ENCODE measurements around the gene PAX7.
"Not testable (repeated sequence)": the region's sequence is repeated elsewhere in the genome, so short reads cannot be mapped to it uniquely, and the experiment has no call there.

Gene PAX7

DNA sequence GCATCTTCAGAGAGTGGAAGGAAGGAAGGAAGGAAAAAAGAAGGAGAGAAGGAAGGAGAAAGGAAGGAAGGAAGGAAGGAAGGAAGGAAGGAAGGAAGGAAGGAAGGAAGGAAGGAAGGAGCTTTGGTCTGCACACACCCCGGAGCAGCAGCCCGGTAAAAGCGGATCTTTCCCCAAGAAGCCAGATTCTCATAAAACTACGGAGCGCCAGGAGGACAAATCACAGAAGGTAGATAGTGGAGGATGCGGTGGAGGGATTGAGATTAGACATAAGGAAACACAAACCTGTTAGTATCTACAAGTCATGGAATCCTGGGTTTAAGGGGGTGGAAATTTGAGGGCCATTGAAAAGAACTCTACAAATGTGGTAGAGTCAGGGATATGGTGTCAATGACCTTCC is 36.7 kb downstream of the PAX7 start:
- DNase-seq = no peak

DNA sequence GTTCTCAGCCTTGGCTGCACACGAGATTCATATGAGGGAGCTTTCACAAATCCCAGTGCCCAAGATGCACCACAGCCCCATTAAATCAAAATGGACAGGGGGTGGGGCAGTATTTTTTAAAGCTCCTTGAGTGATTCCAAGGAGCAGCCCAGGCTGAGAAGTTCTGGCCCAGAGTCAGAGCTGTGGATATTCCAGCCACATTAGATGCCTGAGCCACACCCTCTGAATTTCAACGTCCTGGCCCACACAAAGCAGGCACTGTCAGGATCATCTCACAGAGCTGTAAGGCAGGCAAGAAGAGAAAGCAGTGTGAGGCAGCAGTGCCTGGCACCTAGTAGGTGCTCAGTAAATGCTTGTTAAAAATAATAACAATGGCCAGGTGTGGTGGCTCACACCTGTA is 37.4 kb downstream of the PAX7 start:
- no peak for DNase-seq

GRCh38 chr1:18668750-18669404 is 38.2 kb downstream of the PAX7 start:
- no peak for DNase-seq

- DNase-seq = no peak
Observed at GRCh38 chr1:18670121-18670867, 39.6 kb downstream of the PAX7 start.

- no peak for DNase-seq
Observed at GRCh38 chr1:18670868-18671225, 40.2 kb downstream of the PAX7 start.

DNA sequence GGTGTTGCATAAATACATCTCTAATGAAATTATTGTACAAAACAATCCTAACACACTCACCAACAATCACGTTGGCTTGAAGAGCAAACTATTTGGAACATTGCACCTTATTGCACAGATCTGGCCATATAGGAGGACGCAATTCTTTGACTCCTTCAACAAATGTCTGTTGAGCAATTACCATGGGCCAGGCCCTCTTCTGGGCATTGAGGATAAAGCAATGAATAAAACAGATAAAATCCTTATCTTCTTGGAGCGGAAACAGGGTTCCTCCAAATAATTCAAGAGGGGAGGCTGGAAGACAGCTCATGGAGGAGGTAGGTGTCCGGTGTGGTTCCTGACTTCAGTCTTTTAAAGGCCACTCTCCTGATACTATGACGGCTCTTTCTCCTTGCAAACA is 43.3 kb downstream of the PAX7 start:
- no peak for DNase-seq

GRCh38 chr1:18676332-18676781 is 45.7 kb downstream of the PAX7 start:
- DNase-seq = no peak

- DNase-seq = peak; percentile 32
Observed at GRCh38 chr1:18681423-18681835, 50.8 kb downstream of the PAX7 start.

DNA sequence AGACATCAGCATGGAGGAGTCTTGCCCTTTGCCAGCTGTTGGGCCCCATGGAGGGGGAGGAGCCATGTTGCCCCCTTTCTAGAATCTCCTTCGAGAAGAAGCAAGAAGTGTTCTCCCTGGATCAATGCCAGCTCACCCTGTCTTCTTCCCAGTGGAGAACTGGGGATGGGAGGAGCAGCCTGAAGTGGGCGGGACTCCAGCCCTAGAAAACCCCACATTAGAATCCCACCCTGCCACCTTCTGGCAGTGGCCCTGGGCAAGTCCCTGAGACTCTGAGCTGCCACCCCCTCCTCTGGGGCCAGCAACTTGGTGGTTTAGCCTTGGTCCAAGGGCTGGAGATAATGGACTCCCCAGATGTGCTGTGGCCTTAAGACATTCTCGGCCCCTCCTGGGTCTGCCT is 51.7 kb downstream of the PAX7 start:
- no peak for DNase-seq

- no peak for DNase-seq
Observed at GRCh38 chr1:18684303-18684702, 53.7 kb downstream of the PAX7 start.

DNA sequence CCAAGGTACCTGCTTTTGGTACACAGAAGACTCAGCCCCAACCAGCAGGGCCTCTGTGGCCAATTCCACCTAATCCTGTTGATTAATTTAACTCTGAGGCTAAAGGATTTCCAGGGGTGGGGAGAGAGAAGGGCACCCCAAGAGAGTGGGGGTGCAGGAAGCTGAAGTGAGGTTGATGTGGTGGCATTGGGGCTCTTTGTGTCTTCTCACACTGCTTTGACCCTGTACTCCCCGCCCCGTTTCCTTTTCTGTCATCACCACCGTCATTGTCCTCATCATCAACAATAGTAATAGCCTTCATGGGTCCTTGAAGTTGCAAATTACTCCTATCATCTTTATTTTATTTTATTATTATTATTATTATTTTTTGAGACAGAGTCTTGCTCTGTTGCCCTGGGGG is 55.9 kb downstream of the PAX7 start:
- DNase-seq = no peak

- DNase-seq = no peak
Observed at GRCh38 chr1:18687273-18687672, 56.6 kb downstream of the PAX7 start.

GRCh38 chr1:18691648-18692047 is 61.0 kb downstream of the PAX7 start:
- no peak for DNase-seq

- DNase-seq = peak; percentile 76
Observed at GRCh38 chr1:18693256-18694098, 62.8 kb downstream of the PAX7 start.

DNA sequence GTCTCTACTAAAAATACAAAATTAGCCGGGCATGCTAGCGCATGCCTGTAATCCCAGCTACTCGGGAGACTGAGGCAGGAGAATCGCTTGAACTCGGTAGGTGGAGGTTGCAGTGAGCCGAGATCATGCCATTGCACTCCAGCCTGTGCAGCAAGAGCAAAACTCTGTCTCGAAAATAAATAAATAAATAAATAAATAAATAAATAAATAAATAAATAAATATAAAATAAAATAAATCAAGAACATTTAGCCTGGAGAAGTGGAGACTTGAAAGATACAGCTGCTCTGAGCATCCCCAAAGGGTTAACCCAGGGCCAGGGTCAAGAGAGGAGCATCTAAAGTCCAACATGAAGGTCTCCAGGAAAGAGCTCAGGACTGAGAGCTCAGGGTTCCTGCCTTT is 63.6 kb downstream of the PAX7 start:
- not testable (repeated sequence) for DNase-seq

DNA sequence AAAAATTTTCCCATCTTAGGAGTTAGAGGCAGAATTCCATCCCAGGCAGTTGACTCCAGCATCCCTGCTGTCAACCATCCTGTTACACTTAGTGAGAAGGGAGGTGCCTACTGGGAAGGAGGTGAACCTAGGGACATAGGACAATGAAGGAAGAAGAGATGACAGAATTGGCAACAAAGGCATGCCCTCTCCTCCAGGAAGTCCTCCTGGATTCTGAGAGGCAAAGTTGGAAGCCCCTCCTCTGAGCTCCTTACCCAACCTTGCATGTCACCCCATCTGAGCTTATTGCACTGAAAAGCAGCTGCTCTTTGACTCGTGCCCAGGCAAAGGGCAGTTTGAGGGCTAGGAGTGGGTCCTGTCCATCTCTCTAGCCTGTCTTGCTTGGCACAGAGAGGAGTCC is 66.9 kb downstream of the PAX7 start:
- DNase-seq = no peak

GRCh38 chr1:18700530-18700929 is 69.9 kb downstream of the PAX7 start:
- DNase-seq = no peak

DNA sequence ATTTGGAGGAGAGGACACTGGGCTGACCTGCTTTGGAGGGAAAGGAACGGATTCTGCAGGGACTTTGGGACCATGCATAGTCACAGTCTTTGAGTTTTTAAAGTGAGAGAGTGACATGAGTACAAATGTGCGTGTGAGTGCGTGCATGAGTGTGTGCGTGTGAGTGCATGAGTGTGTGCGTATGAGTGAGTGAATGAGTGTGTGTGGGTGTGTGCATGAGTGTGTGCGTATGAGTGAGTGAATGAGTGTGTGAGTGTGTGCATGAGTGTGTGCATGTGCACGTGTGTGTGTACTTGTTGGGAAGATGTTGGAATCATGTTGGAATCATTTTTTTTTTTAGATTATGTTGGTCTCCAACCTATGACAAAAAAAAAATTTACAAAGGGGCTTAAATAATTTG is 70.5 kb downstream of the PAX7 start:
- DNase-seq = no peak

DNA sequence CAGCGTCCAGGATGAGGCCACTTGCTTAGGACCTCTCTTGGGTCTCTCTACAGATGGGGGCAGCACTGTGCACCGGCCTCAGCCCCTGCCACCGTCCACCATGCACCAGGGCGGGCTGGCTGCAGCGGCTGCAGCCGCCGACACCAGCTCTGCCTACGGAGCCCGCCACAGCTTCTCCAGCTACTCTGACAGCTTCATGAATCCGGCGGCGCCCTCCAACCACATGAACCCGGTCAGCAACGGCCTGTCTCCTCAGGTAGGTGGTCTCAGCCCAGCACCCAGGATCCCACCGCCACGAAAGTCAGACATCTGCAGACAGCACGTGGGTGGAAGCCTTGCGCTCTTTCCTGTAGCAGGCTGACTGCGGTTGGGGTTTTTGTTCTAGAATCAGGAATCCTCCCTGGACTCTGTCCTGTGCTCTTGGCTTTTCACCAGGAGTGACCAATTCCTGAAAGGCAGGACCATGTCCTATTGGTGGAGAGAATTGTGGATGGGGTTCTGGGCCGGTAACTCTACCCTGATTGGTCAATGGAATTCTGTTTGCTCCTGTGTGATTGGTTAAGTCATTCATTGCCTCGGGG is 72.5 kb downstream of the PAX7 start:
- no peak for DNase-seq

DNA sequence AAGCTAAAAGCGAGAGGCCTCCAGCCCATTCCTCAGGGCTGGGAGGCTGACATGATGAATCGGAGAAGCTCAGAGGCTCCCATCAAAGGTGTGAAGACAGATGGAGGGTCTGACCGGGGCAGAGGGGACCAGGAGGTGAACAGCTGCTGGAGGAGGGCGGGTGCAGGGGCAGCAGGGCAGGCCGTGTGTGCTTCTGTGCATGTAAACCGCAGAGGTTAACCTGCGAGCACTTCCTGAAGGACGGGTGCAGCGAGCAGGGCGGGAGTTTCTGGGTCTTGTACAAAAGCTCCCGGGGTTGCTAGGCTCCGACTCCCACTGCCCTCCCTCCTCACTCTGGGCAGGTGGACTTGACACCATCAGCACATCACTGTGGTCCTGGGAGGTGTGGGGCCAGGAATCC is 75.2 kb downstream of the PAX7 start:
- DNase-seq = peak; percentile 20

- DNase-seq = no peak
Observed at GRCh38 chr1:18707696-18708257, 77.1 kb downstream of the PAX7 start.

DNA sequence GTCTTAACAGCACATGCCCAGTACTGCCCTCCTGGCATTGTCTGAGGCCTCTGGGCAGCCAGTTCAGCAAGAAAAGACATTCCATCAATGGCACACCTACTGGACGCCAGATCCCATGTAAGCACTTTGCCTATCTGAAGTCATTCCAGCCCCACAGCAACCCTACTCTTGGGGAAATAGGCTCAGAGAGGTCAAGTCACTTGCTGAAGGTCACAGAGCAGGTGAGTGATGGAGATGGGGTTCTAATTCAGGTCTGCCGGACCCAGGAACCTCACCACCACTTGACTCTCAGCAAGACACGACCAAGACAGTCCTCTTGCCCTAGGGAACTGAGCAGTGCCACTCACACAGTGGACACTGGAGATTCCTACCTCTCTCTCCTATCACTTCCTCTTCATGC is 79.4 kb downstream of the PAX7 start:
- no peak for DNase-seq

DNA sequence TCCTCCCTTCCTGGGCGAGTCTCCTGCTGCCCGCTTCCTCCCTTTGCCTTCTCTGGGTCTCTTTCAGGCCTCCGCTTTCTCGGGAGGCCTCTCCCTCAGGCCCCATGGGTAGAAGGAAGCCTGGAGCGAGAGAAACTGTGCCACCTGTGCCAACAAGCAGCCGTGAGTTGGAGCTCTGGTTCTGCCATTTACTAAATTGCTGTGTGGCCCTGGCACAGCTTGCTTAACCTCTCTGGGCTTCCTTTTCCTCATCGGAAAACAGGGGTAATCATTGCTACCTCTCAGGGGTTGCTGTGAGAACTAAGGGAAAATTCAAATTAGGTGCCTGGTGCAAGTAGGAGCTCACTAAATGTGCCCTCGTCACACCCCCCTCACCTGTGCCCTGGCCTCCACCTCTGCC is 80.4 kb downstream of the PAX7 start:
- no peak for DNase-seq

Data from NCI-H2171 (cell line).